ENCODE results near the gene PTPRN.

DNA sequence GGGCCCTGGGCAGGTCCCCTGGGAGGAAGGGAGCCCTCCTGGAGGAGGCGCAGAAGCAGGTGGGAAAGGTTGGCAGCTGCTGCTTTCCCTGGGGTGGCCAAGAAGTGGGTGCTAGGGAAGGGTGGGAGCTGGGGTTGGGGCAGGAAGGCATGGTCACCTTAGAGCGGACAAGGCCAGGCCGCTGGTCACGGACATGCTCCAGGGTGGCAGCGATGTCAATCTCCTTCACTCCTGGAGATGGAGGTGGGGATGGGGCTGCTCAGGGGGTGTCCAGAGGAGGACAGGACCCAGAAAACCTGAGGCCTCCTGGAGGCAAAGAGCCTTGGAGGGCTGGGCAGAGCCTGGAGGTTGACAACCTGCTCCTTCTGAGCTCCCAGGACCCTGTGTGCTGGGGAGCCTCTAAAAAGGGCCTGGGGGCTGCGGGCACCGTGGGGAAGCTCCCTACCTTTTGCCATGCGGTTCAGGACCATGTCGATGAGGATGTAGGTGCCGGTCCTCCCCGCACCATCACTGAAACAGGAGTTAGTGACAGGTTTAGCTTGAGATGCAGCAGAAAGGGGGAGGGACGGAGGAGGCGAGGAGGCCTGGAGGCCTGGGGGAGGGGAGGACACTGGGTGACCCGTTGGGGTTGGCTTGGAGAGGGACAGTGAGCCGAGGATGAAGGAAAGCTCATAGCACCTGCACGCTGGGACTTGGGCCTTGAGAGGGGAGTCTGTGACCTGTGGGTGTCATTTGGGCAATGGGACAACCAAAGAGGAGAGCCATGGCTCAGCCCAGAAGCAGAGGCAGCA is 18.6 kb downstream of the PTPRN start:
- TF ChIP-seq, protein P1, sequence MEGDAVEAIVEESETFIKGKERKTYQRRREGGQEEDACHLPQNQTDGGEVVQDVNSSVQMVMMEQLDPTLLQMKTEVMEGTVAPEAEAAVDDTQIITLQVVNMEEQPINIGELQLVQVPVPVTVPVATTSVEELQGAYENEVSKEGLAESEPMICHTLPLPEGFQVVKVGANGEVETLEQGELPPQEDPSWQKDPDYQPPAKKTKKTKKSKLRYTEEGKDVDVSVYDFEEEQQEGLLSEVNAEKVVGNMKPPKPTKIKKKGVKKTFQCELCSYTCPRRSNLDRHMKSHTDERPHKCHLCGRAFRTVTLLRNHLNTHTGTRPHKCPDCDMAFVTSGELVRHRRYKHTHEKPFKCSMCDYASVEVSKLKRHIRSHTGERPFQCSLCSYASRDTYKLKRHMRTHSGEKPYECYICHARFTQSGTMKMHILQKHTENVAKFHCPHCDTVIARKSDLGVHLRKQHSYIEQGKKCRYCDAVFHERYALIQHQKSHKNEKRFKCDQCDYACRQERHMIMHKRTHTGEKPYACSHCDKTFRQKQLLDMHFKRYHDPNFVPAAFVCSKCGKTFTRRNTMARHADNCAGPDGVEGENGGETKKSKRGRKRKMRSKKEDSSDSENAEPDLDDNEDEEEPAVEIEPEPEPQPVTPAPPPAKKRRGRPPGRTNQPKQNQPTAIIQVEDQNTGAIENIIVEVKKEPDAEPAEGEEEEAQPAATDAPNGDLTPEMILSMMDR (IDR thresholded peaks at IDR 0.05 in 2 of 3, conservative IDR thresholded peaks at IDR 0.05 in 1 of 3; ENCODE audit: borderline replicate concordance in 1 of 3, insufficient read depth in 1 of 3, low read depth in 2 of 3, low read length in 2 of 3), result no peak
- no peak for TF ChIP-seq RAD21 (IDR thresholded peaks at IDR 0.05; ENCODE audit: low read depth)
- TF ChIP-seq, protein P2, sequence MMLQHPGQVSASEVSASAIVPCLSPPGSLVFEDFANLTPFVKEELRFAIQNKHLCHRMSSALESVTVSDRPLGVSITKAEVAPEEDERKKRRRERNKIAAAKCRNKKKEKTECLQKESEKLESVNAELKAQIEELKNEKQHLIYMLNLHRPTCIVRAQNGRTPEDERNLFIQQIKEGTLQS (IDR thresholded peaks at IDR 0.05), result no peak
- TF ChIP-seq POLR2A (IDR thresholded peaks at IDR 0.05; ENCODE audit: borderline replicate concordance, extremely low read depth, insufficient read depth, insufficient read length), result no peak
- no peak for TF ChIP-seq EGR1 (IDR thresholded peaks at IDR 0.05; ENCODE audit: low read depth)
- no peak for TF ChIP-seq YY1 (IDR thresholded peaks at IDR 0.05; ENCODE audit: extremely low read depth, insufficient replicate concordance, low read depth, low read length)
- TF ChIP-seq, protein P3, sequence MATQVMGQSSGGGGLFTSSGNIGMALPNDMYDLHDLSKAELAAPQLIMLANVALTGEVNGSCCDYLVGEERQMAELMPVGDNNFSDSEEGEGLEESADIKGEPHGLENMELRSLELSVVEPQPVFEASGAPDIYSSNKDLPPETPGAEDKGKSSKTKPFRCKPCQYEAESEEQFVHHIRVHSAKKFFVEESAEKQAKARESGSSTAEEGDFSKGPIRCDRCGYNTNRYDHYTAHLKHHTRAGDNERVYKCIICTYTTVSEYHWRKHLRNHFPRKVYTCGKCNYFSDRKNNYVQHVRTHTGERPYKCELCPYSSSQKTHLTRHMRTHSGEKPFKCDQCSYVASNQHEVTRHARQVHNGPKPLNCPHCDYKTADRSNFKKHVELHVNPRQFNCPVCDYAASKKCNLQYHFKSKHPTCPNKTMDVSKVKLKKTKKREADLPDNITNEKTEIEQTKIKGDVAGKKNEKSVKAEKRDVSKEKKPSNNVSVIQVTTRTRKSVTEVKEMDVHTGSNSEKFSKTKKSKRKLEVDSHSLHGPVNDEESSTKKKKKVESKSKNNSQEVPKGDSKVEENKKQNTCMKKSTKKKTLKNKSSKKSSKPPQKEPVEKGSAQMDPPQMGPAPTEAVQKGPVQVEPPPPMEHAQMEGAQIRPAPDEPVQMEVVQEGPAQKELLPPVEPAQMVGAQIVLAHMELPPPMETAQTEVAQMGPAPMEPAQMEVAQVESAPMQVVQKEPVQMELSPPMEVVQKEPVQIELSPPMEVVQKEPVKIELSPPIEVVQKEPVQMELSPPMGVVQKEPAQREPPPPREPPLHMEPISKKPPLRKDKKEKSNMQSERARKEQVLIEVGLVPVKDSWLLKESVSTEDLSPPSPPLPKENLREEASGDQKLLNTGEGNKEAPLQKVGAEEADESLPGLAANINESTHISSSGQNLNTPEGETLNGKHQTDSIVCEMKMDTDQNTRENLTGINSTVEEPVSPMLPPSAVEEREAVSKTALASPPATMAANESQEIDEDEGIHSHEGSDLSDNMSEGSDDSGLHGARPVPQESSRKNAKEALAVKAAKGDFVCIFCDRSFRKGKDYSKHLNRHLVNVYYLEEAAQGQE (IDR thresholded peaks at IDR 0.05; ENCODE audit: low read depth), result no peak

Data from HCT116 (cell line).